Nucleus accumbens (tissue), 56 donors: ENCODE results near the gene HIPK2.

ENCODE experiments used
- DNase-seq, 56 donors: peaks; one replicate each; lab custom pipeline; 2025; lab: John Stamatoyannopoulos, UW

Gene HIPK2

DNA sequence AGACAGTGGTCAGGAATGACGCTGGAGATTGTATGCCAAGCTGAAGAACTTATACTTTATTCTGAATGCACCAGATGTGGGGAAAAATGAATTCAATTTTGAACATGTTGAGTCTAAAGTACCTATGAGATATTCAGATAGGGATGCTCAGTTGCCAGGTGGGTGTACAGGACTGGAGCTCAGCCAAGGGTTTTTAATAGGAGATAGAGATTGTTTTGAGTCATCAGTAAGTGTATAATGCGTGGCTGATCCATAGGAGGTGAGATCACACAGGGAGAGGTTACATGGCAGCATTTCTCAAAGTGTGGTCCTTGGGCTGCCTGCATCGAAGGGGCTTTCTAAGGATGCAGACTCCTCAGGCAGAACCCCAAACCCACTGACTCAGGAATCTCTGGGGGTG lies 6.8 kb upstream of the HIPK2 start:
- DNase-seq, result peak in 4 of 56 donors; percentile 16 to 37 (median 26)

DNA sequence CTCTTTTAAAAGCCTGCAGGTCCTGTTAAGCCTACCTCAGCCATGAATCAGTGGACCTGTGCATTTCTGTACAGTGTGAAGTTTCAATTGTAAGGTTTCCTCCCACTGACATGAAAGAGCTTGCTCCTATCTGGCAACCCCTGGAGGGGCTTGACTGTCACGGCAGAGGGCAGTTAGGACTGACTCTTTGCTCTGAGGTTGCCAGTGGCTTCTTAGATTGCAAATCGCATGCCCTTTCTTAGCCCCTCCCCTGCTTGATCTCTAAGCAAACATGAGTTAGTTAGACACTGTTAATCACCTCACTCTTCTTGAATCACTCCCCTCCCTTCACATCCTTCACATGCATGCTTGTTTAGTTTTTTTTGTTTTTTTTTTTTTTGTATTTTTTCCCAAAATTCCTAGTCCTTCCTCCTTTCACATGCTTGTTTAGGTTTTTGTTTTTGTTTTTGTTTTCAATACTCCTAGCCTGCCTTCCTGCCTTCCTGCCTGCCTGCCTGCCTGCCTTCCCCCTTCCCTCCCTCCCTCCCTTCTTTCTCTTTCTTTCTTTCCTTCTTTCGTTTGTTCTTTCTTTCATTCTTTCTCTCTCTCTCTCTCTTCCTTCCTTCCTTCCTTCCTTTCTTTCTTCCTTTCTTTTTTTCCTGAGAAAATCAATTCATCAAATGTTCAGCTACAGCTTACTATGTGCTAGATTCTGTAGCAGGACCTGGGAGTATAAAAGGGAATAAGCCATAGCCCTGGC lies 6.0 kb upstream of the HIPK2 start:
- no peak for DNase-seq

DNA sequence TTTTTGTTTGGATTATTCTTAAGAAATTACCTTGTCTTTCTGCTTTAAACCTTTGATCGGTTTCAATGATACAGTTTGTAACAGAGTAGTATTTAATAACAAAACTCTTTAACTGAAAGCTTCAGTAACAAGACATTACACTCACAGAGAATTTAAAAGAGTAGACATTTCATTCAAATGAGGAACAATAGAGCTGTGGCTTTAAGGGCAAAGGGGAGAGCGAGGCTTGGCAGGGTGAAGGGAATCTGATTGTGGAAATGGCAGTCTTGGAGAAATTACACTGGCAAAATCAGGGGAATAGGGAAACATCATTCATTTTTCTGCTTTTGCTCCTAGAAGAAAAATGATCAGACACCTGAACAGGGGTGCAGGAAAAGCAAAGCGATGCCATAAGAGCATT lies 5.1 kb upstream of the HIPK2 start:
- no peak for DNase-seq

GRCh38 chr7:139777133-139777891 lies 486 bp downstream of the HIPK2 start:
- peak in 13 of 56 donors; percentile 11 to 59 (median 35) for DNase-seq

DNA sequence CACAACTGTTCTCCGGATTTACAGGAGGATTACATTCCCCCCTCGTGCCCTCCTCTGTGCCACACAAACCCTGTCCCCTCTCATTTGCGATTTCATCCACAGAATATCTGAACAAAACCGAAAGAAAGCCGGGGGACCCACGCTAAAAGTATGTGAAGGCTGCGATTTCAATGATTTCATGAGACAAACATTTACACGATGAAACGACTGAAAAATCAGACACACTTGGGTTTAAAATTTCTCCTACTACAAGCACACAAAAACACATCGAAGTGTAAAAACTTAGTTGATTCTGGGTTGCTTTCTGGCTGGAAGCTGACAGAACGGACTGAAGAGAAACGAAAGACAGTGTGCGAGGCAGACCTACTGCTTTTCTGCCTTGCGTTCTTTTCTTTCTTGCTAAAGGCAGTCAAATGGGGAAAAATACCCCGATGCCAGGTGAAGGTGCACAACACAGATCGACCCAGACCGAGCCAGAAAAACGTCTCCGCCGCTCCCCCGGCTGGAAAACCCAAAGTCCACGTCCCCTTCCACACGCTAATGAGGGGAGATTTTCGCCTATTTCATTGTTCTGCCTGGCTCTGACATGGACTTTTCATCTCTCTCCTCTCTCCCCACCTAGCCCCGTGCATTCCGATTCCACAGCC lies 1.2 kb downstream of the HIPK2 start:
- peak in 17 of 56 donors; percentile 11 to 68 (median 39) for DNase-seq

DNA sequence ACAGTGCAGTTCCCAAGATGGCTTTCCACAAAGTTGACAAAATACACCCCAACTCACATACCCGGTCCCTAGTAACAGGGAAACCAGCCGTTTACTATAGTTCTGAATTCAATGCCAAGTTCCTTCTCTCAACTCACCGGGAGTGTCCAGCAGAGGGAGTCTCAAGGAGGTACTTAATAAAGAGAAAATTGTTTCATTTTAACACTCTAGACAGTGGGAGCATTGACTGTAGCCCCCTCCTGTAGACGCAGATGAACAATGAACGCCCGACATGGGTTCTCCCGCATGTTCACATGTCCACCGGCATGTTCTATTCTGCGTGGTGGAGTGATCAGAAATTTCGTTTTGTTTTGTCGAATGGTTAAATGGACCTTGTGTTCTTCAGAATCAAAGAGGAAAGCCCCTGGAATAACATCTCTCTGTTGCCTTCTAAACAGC lies 1.9 kb downstream of the HIPK2 start:
- peak in 45 of 56 donors; percentile 15 to 80 (median 48) for DNase-seq

DNA sequence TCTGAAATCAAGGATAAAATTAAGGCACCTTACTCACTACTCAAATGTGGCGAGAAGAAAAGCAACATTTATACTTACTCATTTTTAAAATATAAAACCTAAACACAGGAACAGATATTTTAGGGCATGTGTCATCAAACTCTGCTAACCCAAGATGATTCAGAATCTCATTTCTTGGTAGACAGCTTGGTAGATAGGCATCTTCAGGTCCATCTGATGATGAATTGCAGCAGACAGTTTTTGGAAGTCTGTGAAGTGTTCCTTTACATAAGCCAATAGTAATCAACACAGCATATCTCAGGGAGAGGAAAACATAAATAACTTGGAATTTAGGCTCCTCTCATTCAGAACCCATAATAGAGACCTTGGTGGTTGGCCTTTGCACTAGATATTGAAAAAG lies 3.4 kb downstream of the HIPK2 start:
- no peak for DNase-seq

- DNase-seq, result no peak
These were observed 4.4 kb downstream of the HIPK2 start for GRCh38 chr7:139773371-139773770.

DNA sequence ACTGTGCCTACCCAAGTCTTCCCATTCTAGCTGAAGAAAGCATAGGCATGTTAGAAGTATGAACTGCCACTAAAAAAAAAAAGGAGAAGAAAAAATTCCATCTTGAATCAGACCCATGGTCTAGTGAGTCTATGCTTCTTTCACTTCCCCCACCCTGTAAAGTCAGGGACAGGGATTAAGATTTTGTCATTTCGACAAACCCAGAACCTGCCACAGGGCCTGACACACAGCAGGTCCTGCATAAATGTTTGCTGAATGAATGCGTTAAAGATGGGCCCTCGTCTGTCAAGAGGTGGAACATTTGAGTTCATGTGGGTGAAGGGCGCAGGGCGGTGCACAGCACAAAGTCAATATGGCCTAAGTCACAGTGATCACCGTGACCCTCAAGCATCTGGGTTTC lies 4.9 kb downstream of the HIPK2 start:
- DNase-seq, result no peak

DNA sequence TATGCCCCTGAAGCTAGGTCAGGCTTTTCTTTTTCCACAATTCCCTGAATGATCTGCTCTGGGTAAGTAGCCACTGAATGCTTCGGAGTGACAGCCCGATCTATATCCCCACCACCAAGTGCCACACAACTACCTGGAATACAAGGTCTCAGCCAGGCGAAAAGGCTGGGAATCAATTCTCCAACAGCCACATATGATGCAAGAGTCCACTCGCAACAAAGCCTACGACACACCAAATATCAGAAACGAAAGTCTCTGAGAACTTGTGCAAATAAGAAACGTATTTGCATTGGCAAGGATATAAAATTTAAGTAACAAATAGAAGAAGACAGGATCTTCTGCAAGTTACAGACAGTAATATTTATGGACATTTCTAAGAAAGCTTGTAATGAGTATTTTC lies 5.7 kb downstream of the HIPK2 start:
- no peak for DNase-seq

DNA sequence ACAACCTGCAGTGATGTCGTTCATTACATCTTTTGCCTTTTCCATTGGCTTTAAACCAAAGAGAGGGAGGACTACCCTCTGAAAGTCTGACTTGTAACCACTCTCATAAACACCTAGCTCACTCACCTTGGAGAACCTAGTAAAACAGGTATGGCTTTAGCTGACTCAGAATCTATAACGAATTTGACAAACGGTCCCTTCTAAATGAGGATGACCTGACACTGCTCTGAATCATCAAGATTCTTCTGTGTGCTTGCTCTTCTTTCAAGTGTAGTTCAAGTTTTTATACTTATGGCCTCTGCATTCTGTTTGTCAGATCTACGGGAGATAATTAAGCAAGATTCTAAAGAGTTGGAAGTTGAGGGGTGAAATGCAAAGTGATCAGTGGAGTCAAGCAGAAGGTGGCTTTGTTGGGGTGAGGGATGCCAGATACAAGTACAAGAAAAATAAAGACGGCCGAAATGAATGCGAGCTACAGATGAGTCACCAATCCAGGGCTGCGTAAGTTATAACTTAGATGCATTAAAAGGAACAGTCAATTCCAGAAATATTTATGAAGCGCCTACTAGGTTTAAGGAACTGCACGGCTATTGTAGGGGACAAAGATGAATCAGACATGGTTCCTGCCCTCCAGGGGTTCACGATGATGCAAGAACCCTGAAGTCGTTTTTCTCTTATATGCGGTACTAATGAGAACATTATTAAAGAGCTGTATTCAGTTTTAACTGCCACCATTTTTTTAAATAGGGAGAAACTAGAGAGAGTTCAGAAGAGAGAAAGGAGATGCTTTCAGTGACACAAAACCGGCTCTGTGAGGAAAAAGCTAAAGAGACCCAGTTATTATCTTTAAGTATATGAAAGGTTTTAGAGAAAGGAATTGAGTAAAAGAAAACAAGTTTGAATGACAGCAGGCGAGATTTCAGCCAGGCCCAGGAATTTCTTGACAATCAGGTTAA lies 6.5 kb downstream of the HIPK2 start:
- no peak for DNase-seq

DNA sequence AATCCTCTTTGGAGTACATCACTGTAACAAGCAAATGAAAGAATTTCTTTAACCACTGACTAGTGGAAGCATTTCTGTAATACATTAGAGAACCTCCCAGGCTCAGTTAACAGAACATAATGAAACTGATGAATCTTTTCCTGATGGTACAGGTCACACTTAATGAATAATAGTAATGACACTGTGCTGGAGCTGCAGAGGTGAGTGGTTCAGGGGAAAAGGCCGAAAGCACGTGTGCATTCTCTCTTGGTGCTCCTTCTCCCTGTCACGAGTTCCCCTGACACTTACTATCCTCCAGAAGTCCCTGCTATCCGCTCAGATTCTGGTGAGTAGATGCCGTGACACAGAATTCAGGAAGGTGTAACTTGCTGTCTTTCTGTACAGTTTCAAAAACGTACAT lies 8.0 kb downstream of the HIPK2 start:
- no peak for DNase-seq

DNA sequence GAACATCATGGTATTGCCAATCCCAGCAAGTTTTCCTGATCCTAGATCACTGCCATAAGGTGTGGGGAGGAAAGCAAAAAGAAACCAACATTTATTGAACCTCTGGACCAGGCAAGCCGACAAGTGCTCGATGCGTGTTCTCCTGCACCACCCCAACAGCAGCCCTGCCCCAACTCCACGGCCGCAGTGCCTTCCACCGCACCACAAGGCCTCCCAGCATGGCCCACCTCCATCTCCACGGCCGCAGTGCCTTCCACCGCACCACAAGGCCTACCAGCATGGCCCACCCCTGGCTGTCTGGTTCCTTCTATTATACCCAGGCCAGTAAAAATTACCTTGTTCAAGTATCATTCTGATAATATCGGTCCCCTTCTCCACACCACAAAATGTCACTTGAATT lies 8.7 kb downstream of the HIPK2 start:
- no peak for DNase-seq

DNA sequence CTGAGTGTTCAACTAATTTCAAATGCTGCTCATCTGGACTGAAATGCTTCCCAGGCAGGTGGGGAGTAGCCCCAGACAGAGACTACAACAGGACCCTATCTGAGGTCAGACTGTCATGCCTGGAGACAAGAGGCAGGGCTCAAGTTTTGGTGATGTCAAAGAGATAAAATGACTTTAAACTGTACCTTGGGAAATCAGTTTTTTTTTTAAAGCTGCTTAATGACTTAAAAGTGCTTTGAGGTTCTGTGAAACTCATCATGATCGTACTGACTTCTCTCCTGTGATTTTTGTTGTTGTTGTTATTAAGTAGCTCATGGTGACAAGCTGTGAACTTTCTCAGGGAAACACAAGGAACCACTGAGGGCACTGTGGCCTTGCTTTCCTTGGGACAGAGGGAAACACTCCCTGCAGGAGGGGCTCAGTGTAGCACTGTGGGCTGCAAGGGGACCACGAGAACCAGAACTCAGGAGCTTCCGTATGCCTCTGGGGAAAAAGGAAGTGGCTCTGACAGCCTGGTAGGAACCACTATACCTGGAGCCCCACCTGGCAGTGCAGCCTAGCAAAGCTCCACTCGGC lies 9.5 kb downstream of the HIPK2 start:
- DNase-seq, result no peak

- no peak for DNase-seq
These were observed 10.2 kb downstream of the HIPK2 start for GRCh38 chr7:139767561-139767982.

GRCh38 chr7:139765143-139765542 lies 12.7 kb downstream of the HIPK2 start:
- DNase-seq, result no peak

DNA sequence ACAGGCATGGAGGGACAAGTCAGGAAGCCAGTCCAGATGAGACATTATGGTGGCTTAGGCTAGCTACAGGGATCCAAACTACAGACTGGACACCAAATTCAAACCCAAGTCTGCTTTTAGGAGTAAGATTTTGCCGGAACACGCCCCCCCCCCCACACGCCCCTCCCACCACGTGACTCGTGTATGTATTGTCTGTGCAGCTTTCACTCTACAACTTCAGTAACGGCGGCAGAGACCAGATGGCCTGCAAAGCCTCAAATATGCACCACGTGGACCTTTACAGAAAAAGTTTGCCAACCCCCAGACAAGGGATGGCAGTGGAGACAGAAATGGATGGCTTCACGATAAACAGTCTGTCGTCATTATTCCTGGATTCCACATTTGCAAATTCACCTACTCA lies 14.5 kb downstream of the HIPK2 start:
- DNase-seq, result no peak

DNA sequence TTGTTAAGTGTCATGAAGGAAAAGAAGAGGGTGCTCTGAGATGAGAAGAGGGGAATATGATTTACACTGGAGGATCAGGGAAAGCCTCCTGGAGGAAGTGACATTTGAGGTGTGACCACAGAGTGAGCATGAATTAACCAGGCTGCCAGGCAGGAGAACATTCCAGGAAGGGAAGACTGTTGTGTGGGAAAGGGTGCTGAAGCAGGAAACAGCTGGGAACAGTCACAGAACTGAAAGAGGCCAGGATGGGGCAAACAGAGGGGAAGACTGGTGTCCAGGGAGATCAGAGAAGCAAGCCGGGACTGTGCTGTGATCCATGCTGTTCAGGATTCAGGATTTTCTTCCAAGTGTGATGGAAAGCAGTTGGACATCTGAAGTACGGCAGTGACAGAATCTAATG lies 14.9 kb downstream of the HIPK2 start:
- DNase-seq, result no peak

GRCh38 chr7:139758388-139758787 lies 19.4 kb downstream of the HIPK2 start:
- no peak for DNase-seq

DNA sequence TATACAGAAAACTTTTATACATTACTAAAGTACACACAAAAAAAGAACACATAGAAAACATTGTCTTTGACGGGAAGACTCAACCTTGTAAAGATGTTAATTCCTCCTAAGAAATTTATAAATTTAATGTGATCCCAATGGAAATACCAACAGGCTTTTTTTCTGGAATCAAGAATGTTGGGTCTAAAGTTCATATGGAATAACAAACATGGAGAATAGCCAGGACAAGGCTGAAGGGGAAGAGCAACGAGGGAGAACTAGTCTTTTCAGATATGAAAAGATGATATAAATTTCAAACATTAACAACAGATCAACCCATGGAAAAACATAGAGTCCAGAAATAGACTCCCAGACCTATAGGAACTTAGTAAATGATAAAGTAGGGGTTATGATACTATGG lies 19.8 kb downstream of the HIPK2 start:
- DNase-seq, result no peak
